CD1c-positive myeloid dendritic cell (primary cell): ENCODE data around the gene ASIC4.

ENCODE experiments used
- DNase-seq: peaks from one replicate; pipeline ENCODE4 v3.0.0-alpha.2; 2016; ENCODE audit errors: extremely low spot score

The ASIC4 gene

DNA sequence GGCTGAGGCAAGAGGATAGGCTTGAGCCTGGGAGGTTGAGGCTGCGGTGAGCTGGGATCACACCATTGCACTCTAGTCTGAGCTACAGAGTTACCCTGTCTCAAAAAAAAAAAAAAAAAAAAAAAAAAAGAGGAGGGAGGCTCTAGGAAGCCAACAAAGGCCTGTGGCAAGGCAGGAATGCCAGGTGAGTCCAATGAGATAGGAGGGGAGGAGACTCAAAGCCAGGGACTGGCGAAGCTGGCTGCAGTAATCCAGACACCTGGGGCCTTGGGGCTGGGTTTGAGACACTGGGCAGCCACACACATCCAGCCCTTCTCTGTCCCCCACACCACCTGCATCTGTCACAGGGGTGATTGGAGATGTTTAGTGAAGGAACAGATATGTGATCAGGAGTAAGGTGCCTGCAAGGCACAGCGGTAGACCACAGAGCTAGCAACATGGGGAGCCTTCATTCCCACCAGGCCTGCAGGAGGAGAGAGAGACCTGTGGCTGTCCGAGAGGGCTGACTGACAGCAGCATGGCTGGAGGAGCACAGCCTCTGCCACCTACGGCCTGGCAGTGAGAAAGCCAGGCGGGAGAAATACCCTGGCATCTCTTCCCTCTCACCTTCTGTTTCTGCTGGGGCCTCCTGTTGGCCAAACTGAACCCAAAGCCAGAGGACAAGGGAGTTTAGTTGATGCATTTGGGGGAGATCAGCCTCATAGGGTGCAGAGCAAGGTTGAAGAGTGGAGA is 19.8 kb downstream of the ASIC4 start:
- no peak for DNase-seq

DNA sequence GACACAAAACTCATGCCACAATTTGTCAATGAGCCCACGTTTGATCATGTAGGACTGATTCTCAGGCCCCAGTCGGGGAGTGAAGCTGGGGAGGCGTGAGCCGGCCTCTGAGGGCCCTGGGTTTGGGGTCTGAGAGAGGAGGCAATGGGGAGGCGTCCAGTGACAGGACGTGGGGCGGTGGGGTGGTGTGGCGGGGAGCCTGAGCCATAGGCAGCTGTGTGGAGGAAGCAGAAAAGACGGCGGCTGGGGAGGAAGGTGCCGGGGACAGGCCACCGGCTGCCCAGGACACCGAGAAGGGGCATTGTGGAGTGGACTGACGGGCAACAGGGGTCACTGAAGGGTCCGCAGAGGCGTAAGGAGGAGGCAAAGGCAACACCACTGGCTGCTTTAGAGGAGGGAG is 22.1 kb downstream of the ASIC4 start:
- no peak for DNase-seq

DNA sequence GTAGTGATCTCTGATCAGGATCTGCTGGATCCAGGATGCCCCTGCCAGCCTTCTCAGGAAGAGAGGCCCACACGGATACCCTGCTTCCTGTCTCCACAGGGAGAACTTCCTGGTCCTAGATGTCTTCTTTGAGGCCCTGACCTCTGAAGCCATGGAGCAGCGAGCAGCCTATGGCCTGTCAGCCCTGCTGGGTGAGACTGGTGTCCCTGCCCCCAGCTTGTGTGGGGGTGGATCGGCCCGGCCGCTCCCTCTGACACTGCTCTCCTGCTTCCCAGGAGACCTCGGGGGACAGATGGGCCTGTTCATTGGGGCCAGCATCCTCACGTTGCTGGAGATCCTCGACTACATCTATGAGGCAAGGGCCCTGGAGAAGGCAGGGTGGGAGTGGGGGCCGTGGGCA is 22.7 kb downstream of the ASIC4 start:
- no peak for DNase-seq

DNA sequence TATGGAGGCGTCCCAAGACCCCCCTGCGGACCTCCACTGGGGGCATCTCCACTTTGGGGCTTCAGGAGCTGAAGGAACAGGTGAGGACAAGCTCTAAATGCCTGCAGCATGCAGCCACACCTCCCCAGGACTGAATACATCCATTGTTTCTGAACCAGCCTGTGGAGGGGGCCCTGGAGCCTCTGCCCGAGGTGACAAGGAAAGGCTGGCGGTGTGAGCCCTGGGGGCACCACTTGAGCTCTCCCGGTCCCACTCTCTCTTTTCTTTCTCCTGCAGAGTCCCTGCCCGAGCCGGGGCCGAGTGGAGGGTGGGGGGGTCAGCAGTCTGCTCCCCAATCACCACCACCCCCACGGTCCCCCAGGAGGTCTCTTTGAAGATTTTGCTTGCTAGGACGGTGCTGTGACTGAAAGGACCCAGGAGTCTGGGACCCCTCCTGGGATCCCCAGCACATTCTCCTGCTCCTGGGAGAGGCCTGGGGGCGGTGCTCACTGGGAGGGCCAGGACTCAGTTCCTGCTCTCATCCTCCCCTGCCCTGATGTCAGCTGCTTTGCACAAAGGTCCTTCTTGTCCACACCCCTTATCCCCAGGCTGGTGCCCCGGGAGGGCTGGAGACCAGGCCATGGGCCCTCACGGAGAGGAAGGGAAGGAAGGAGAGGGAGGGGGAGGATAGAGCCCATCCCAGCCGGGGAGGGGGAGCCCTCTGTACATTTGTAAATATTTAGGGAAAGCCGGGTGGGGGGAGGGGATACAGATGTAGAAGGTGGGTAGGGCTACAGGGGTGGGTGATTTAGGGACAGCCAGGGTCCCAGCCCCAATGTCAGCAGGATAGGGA is 23.6 kb downstream of the ASIC4 start:
- DNase-seq = no peak

DNA sequence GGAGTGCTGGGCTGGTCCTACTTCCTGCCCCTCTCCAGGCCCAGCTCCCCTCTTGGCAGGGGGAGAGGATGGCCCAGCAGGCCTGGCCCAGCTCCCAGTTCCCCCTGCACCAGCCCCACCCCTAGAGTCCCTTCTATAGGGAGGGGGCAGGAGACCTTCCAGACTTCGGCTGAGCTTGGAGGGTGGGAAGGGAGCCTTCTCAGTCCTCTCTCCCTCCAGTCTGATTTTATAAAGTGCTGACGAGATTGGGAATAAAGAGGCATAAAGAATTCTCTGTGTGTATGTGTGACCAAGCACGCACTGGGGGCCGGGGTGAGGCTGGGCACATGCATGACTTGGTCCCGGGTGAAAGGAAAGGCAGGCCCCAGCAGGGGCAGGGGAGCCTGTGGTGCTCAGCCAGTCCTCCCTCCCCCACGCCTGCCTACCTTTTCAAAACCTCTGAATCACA is 24.2 kb downstream of the ASIC4 start:
- no peak for DNase-seq

DNA sequence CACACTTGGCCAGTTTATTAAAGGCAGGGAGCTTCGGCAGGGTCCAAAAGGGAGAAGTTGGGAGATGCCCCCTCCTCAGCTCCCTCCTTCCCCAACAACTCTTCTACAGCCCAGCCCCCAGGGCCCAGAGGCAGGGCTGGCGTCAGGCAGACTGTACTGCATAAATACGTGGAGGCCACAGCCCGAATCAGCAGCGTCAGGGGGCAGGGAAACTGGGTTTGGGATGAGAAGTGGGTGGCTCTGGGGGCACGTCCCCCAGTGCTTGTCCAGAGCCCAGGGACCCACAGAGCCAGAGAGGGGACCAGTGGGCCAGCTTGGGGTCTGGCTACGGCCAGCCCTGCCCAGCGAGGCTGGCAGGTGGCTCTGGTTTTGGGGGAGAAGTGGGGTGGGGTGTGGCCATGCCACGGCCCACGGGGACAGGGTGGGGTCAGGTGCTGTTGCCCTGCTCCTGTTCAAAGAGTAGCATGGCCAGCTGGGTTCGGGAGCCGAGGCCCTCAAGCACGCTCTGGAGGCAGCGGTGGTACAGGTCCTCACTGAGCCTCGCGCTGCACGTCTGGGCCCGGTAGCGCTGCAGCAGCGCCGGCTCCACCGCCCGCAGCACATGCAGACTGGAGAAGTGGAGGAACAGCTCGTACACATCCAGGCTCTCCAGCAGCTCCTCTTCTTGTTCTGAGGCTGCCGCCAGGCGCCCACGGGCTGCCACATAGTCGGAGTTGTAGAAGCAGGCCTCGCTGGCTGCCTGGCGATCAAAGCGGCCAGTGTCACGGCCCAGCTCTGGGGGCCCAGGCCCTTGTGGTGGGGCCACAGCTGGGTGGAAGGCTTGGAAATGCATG is 24.9 kb downstream of the ASIC4 start:
- DNase-seq = no peak

DNA sequence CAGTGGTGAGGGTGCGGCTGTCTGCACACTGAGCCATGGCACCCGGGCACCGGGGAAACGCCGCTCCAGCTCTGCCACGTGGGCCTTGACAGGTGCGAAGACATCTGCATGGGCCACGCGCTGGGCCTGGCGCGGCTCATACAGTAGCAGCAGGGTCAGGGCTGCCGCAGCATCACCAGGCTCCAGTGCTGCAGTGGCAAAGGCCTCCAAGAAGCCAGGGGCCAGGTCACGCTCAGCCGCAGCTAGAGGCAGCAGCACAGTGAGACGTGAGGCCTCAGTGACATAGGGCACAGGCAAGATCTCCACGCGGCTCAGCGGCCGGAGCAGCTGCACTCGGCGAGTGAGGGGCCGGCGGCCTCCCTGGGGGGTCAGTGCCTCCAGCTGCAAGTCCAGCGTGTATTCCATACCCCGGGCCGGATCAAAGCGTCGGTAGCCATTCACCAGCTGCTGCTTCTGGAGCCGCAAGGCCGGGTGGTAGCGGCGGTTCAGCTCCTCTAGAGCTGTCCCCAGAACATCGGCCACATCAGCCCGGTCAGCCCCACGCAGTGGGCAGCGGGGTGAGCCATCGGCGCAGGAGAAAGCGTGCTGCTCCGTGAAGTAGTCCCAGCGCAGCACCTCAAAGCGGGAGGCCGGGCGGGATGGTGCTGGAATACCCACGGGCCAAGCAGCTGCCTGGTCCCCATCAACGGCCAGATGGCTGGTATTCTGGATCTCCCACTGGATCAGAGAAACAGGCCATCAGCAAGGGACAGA is 25.8 kb downstream of the ASIC4 start:
- DNase-seq = no peak

DNA sequence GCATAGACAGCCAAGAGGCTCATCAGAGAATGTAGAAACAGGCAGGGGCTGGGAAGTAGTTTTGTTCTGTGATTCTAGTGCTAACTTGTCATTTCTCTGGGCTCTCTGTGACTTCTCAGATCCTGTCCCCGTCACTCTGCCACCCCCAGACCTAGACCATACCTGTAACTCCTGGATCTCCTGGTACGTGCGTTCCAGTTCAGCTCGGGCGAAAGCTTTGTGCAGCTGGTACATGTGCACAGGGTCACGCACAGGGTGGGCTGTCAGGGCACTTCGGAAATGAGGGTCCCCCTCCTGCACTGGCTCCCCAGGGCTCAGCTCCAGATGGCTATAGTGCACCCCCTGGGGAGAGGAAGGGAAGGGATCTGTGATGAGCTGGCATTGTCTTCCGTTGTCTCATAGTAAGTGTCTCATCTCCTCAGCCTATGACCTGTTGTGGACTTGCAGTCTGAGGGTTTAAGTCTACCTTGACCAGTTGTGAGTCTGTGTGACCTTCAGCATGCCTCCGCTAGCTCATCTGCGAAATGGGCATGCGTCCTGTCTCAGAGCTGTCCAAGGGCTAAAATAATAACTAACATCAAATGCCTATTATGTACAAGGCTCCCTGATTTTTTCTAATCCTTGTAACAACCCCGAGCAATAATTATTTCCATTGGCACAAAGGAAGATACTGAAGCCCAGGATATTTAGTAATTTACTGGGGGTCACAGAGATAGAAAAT is 26.7 kb downstream of the ASIC4 start:
- DNase-seq = no peak

DNA sequence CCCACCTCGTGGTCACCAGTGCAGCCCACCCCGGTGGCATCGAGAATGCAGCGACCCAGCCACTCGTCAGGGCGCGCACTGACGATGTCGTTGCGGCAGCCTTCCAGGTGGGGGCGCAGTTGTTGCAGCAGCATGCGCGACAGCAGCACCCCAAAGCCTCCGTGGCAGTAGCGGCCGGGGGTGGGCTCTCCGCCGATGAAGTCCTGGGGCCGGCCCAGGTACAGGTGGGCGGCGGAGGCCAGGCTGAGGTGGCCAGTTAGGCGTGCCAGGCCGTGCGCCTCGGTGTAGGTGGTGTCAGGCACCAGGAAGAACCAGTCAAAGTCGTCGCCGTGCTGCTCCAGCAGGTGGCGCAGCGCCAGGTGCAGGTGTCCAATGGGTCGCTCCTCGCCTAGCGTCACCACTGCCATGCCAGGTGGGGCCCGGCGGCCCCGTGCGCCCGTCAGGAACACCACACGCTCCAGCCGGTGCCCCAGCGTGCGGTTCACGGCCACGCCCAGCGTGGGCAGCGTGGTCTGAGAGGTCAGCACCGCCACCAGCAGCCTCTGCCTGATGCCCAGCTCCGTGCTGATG is 27.4 kb downstream of the ASIC4 start:
- peak; percentile 75 for DNase-seq

DNA sequence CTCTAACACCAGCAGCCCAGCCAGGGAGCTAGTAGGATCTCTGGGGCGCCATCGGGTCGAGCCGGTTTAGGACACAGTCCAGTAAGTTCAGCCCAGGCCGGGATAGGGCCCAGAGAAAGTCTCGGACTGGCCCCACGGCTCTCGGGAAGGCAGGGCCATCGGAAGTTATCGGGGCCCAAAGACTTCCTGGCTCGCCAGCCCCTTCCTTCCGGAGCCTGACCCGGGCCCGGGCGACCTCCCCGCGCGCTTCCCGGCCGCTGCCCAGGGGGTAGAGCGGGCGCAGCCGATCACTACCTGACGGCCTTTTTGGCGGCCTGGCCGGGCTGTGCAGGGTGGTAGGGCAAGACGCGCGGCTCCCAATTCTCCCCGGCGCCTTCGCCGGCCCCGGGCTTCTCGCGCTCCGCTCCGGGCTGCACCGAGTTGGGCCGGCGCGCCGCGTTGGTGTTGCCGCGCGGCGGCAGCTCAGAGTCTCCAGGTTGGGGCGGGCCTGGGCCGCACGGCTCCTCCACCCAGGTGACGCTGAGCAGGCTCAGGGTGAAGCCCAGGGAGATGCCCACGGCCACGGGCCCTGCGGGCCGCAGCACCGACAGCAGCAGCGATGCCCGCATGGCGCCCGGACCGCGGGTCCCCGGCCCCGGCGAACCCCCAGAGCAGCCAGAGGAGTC is 28.8 kb downstream of the ASIC4 start:
- DNase-seq = no peak

DNA sequence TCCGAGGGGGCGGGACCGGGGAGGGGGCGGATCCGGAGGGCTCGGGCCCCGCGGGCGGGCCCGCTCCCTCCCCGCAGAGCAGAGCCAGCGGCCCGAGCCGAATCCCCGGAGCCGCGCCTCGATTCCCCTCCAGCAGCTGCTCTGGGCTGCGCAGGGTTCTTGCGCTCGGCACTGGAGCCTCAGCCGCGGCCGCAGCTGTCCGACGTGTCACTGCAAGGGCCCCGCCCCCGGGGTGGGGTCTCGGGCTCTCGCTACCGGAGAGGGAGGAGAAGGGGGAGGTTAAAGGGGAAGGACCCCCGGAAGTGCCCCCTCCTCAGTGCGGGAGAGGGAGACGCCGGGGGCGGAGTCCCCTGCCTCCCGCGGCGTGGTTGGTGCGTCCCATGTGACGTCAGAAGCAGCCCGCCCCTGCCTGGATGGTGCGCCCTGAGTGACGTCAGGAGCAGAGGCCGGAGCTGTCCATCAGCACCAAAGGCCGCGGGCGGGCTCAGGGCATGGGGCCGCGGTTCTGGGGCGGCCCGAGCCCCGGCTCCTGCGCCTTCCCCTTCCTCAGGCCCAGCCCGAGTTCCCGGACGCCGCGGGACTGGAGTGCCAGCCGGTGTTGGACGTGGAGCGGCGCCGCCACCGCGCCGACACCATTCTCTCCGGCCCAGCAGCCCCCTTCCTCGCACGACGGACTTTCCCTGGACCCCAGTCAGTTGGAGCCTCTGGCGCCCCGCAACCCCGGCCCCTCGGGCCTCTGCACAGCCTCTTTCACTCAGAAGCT is 29.5 kb downstream of the ASIC4 start, which contains the start of the genes CHPF and TMEM198:
CHPF (minus strand) TSS at position 214 of the 763 bp plus-strand sequence. CDS start 271 bp downstream, outside the sequence.
TMEM198 (plus strand) TSS at position 433 of the 763 bp plus-strand sequence. CDS start 700 bp downstream, outside the sequence.
- DNase-seq = peak; percentile 95

DNA sequence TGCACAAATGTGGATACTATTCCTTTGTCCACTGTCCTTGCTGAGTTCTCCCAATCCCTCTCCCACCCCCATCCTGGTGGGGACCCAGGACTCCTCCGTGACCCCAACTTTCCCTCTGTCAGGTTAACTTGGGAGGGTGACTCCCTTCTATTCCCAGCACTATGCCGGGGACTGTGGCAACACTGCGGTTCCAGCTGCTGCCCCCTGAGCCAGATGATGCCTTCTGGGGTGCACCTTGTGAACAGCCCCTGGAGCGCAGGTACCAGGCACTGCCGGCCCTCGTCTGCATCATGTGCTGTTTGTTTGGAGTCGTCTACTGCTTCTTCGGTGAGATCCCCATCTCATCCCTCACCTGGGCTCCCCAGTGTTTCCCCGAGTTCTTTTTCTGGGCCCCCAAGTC is 30.3 kb downstream of the ASIC4 start:
- no peak for DNase-seq

DNA sequence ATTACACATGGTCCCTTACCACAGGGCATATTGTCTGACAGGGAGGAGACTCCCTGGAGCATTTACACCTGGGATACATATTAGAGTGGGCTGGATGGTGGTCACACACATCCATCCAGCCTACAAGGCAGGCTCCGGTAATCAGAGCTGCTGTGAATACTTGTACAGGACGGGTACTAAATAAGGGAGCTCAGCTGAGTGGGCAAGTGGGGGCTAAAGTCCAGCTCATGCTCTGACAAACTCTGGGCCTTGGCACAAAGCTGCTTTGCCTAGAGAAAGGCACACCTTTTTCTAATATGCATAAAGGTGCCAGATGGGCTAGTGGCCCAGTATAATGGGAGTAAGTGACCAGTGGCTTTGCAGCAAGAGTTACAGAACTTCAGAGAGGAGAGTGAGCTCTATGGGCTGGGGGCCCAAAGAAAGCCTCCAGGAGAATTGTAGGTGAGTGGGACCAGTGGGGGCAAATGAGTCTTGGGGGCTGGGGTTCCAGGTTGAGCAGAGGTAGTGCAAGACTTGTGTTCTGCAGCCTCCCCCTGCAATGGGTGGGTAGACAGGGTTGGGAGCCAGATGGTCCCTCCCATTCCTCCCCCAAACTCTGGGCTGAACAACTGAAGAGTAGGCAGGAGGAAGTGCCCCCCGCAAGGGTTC is 31.1 kb downstream of the ASIC4 start:
- no peak for DNase-seq

DNA sequence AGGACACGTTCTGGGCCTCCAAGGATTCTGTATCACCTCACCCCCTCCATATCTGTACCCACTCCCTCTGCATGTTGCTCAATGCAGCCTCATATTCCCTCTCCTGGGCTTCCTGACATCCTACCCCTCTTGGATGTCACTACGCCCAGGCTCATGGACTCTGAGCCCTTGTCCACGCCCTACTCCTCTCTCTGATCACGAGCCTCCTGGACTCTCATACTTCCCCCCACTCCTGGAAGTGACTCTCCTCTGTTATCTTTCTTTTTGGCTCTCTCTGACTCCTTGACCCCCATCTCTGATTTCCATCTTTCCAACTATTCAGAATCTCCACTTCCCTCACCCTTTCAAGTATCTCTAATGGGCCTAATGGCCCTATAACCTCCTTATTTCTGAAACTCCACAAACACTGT is 31.7 kb downstream of the ASIC4 start:
- DNase-seq = no peak

DNA sequence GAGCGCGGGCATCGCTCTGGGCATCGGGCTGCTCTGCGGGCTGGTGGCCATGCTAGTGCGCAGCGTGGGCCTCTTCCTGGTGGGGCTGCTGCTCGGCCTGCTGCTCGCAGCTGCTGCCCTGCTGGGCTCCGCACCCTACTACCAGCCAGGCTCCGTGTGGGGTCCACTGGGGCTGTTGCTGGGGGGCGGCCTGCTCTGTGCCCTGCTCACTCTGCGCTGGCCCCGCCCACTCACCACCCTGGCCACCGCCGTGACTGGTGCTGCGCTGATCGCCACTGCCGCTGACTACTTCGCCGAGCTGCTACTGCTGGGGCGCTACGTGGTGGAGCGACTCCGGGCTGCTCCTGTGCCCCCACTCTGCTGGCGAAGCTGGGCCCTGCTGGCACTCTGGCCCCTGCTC is 33.3 kb downstream of the ASIC4 start:
- no peak for DNase-seq

DNA sequence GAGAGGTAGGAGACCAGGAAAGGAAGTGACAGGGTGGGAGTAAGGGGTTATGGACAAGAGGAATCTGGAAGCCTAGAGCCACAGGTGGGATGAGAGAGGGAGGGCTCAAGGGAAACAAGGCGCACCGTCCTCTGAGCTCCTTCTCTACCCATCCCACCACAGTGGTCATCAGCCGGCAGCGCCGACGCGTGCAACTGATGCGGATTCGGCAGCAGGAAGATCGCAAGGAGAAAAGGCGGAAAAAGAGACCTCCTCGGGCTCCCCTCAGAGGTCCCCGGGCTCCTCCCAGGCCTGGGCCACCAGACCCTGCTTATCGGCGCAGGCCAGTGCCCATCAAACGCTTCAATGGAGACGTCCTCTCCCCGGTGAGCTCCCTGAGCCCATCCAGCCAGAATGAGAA is 34.7 kb downstream of the ASIC4 start:
- no peak for DNase-seq

DNA sequence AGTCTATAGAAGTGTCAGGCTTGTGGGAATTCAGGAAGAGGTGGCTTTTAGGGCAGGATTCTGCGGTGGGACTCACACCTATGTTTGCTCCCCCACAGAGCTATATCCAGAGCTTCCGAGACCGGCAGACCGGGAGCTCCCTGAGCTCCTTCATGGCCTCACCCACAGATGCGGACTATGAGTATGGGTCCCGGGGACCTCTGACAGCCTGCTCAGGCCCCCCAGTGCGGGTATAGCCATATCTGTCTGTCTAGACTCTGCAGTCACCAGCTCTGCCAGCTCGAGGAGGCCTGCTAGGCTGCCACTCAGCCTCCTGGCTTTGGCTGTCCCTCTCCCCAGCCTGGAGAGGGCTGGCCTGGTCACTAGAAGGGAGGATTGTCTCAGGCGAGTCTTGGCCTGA is 35.3 kb downstream of the ASIC4 start:
- no peak for DNase-seq
